Hindlimb muscle (tissue), 1 donor: ENCODE data around the gene OPRL1. TPM values are rescaled to one million over a fixed set of nuclear protein-coding genes. Genes with fewer than 3 reads are reported as not detected.
A peak's percentile ranks its signal among the peaks of the same experiment; 100 is the strongest.

ENCODE experiments used
- DNase-seq: peaks from one replicate; pipeline ENCODE4 v3.0.0-alpha.2; 2013
- polyA plus RNA-seq: library from polyadenylated mRNA; unstranded; fragments of 120-200 nt; gene quantifications from one replicate; pipeline ENCODE4 v1.2.1, GENCODE V29; 2013; ENCODE audit not compliant: insufficient read length

OPRL1 gene
- polyA plus RNA-seq, 1 donor, result 1.1 TPM

GRCh38 chr20:64056889-64057627 lies 22.8 kb upstream of the OPRL1 start:
- DNase-seq, result no peak

DNA sequence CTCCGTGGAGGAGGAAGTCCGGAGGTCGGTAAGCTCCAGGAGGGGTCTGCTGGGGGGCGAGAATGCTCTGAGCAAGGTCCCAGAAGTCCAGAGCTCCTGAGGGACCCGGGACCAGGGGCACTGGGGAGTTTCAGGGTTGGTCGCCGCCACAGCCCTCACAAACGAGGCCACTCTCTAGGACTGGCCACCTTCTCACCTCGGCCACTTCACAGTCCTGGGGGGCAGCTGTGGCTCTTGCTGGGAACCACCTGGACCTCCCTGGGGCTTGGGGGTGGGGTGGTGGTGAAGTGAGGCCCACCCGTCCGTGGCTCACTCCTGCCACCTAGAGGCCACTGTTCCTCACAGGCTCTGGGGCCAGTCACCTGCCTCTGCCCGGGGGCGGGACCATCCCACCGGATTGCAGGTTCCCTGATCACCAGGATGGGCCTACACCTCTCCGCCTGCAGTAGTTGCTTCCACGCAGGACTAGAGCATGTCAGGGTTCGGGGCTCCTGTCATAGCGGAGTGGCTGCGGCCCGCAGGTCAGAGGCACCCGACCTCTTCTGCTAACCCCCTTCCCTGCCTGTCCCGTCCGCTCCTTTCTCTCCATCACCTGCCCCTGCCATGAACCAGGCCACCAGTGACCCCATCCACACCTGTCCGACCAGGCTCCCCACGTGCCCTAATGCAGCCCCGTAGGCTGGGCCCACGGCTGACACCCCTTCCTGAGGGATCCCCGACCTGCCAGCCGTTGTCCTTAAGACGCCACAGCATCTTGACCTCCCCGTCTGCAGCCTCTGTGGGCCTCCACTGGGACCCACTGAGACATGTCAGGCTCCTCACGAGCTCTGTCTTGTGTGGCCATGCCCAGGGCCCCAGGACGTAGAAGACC lies 22.0 kb upstream of the OPRL1 start:
- DNase-seq, result peak; percentile 61

GRCh38 chr20:64058536-64058935 lies 21.3 kb upstream of the OPRL1 start:
- no peak for DNase-seq

GRCh38 chr20:64062276-64062595 lies 17.6 kb upstream of the OPRL1 start:
- no peak for DNase-seq

DNA sequence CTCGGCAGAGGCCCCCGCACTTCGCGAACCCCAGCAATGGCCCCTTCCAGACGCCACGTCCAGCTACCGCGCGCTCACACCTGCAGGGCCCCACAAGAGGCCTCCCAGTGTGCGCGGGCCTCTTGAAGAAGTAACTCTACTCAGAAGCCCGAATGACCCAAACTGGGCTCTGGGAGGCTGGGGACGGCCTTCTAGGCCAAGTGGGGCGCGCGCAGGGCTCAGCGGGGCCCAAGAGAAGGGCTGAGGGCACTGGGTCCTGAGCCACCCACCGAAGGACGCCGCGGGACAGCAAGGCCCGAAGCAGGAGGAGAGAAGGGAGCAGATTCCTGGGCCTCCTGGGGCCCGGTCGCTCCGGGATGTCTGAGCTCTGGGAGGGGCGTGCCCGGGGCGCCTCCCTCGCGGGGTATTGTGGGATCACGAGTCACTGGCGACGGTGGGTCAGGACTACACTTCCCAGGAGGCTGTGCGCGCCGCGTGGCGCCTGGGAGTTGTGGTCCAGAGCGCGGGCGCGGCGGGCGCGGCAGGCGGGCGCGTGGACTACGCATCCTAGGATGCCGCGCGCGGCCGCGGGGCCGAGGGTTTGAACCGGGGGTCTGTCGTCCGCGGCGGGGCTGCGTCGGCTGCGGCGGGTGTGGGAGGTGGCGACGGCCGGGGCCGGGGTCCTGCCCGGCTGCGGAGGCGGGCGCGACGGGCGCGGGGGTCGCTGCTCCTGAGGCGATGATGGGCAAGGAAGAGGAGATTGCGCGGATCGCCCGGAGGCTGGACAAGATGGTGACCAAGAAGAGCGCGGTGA lies 17.1 kb upstream of the OPRL1 start, which contains the start of gene TCEA2:
TCEA2 (plus strand) TSS at position 603 of the 793 bp plus-strand sequence; CDS start at position 718, 115 bp downstream.
- DNase-seq, result peak; percentile 97

- DNase-seq, result no peak
Observed at GRCh38 chr20:64063389-64064144, 16.3 kb upstream of the OPRL1 start.

DNA sequence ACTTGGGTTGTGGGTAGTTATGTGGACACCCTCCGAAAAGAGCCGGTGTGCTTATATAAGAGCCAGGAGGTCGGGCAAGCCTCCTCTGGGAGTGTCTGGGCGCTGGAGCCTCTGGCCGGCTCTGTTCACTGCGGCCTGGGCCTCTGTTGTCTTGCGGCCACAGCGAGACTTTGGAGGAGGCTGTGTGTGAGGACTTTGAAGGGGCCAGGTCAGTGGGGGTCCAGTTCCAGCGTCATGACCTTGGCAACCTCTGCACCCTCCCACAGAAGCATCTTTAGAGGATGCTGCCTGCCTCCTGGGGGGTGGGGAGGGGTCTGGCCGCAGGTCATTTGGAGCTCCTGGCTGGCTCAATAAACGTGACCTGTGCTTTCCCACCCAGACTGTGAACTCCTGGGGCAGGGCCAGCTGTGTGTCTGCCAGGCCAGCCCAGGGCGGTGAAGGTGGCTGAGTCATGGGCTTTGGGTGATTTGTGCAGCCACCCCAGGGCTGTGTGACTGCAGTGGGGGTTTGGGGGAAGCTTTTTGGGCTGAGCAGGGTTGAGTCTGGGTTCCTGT lies 15.7 kb upstream of the OPRL1 start:
- no peak for DNase-seq

DNA sequence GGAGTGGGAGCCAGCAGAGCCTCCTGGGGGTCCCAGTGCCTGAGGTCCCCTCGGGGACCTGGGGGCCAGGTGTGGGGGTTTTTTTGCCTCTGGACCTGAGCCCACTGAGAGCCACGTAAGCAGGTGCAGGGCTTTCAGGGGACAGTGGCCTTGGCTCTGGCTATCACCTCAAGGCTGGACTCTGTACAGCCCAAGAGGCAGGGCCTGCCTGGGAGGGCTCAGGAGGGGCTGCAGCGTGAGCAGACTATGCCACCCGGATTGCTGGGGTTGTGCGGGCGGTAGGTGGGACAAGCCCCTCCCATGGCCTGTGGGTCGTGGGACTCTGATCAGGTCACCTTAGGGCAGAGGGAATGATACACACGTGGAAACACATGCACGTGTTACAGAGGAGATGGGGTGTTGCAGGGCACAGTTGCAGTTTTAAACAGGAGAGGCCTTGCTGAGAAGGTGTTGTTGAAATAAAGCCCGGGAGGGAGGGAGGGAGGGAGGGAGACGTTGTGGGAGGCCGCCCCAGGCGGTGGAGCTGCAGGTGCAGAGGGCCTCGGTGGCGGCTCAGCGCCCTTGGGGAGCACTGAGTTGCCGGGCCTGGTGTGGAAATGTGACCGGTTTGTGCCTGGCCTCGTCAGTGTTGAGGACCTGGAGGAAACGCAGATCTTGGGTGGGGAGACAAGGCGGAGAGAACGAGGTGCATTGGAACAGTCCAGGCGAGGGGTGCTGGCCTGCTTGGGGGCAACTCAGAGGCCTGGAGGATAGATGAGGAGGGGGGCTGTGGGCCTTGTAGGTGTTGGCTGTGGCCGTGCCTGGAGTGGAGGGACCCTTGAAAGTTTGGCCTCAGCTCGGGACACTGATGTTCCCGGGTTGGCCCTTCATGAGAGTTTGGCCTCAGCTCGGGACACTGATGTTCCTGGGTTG lies 14.6 kb upstream of the OPRL1 start:
- DNase-seq, result no peak

- no peak for DNase-seq
Observed at GRCh38 chr20:64065974-64066343, 13.9 kb upstream of the OPRL1 start.

DNA sequence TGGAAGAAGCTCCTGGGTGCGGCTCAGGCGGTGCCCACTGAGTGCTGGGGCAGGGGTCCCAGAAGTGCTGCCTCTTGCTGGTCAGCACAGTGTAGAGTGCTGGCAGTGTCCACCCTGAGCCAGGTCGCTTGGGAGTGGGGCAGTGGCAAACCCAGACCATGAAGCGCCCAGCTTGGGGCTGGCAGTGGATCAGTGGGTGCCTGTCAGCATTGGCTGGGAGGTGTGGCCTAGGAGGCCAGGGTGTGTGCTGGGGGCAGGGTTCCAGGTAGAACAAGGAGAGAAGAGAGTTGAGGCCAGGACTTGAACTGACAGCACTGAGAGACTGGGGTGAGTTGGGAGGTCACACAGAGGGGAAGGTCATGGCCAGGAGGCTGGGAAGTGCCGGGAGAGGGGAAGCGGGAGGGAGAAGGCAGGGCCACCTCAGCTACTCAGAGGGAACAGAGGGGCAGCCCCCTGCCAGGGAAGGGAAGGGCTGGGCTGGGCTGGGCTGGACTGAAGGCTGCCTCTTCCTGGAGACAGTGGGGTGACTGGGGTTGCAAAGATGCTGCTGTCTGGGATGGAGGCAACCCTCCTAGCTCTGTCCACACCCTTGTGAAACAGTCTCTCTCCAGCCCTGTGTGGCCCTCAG lies 12.8 kb upstream of the OPRL1 start:
- DNase-seq, result no peak

DNA sequence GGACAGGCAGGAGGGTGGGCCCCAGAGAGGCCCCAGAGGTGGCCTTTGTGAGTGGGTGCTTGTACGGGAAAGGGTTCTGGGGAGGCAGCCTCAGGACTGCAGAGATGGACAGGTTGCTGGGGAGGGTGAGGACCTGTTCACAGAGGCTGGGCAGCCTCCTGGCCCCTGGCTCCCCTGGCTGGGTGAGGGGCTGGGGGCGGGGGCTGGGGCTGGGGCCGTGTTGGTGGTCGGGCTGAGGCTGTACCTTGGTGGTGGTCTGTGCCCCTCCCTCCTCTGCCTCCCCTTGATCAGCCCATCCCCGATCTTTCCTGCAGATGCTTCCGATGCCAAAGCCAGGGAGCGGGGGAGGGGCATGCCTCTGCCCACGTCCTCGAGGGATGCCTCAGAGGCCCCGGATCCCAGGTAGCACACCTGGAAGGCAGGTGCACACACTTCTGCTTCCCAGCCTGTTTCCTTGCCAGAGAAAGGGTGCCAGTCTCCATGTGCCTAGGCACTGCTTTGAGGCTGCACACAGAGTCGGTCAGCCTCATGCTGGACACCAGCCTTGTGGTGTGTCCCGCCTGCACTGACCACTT lies 12.1 kb upstream of the OPRL1 start:
- no peak for DNase-seq

DNA sequence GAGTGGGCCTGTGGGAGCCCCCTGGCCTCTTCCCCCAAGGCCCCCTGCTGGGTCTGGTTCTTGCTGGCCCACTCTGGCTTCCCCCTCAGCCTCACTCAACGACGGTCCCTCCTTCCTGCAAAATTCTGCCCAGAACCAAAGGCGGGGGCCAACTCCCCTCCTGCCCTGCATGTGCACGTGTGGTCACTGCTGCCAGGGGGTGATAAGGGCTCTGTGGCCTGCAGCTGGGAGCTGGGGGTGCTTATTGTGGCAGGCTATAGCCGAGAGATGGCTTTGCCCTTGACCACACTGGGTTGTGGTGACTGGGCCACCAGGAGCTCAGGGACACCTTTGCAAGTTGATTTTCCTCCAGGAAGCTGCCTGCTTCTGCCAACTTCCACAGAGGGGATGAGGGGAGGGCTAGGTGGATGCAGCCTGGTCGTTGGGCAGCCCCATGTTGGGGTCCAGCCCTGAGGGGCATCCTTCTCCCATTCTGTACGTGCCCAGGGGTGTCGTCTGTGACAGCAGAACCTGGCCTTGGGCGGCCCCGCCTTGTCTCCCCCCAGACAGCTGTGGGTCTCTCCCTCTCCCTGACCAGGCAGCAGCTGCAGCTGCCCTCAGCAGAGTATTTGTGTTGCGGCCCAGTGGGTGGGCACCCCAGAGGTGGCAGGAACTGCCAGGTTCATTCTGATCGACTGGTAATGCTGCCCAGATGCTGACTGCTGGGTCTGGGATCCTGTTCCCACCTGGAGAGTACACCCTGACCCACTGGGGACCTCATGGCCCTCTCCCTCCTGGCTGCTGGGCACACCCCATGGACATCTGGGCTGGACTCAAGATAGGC lies 11.3 kb upstream of the OPRL1 start:
- no peak for DNase-seq

DNA sequence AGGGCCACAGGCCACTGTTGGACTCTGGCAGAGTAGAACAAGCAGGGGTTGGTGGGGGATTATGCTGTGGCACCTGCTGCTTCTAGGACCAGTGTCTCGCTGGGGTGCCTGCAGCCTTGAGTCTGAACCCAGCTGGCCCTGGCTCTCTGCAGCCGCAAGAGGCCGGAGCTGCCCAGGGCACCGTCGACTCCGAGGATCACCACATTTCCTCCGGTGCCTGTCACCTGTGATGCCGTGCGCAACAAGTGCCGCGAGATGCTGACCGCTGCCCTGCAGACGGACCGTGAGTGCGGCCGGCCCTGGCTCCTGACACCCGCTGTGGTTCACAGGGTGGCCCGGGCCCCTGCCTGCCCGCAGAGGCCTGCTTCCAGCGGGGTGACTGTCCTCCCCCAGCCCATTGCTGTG lies 10.7 kb upstream of the OPRL1 start:
- no peak for DNase-seq

DNA sequence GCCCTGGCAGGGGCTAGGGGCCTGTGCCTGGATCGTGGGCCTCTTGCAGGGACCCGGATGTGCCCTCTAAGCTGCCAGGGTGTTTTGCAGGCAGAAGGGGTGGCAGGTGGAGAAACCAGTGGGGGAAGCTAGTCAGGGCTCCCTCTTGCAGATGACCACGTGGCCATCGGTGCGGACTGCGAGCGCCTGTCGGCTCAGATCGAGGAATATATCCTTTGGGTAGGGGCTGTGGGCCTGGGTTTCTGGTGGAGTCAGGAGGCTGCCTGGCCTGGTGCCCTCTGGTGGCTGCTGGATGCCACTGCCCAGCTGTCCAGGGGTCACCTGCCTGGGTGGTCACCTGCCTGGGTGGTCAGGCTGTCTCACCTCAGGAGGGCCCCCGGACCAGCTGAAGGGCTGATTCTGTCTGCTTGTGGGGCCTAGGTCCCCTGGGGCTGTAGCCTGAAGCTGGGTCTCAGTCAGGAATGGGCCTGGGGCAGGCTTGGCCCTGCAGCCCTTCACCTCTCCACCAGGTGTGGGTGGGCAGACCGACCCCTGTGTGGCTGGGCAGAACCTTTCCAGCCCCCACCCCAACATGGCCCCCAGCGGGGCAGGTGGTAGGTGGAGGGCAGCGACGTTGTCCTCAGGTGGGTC lies 10.2 kb upstream of the OPRL1 start:
- no peak for DNase-seq

GRCh38 chr20:64070244-64070993 lies 9.5 kb upstream of the OPRL1 start:
- no peak for DNase-seq

DNA sequence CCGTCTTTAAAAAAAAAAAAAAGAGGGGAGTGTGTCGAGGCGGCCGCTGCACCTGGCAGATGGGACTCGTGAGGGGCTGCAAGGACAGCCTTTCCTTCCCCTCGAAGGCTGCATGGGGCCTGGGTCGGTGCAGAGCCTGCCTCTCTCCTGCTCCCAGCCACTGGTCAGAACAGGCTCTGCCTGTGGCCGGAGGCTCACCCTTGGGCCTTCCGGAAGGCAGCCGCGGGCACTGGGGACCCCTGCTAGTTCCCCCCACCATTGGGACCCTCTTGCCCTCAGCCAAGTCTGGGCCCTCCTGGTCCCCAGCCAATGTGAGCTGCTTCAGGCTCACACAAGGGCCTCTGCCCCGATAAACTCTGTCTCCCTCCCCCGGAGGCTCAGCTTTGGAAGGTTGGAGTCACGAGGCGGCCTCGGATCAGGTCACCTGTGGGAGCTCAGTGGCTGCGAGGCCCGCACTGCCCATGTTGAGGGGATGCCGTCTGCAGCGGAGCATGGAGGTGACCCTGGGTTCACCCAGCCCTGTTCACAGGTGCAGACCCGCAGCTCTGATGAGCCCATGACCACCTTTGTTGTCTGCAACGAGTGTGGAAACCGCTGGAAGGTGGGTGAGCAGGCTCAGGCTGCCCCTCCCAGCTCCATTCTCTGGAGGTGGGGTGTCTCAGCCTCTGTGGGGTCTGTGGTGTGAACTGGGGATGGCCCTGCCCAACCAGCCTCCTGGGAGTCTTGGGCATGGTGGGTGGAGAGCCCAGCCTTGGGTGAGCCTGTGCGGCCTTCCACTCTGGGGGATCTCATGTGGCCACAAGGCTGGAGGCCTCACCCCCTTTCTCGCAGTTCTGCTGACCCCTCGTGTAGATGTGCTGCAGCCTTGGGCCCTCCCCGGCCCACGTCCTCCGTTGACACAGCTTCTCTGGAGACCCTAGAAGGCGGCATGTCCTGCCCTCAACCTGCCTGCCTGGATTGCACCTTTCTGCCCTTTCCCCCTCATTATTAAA lies 8.2 kb upstream of the OPRL1 start:
- DNase-seq, result no peak
